NCI-H146 (cell line): Measurements from ENCODE around the gene NKX6-2.
"Not testable (repeated sequence)": the region's sequence is repeated elsewhere in the genome, so short reads cannot be mapped to it uniquely, and the experiment has no call there.

Experiments used
- DNase-seq: peaks from one replicate; lab custom pipeline; 2025; lab: John Stamatoyannopoulos, UW

The NKX6-2 gene

DNA sequence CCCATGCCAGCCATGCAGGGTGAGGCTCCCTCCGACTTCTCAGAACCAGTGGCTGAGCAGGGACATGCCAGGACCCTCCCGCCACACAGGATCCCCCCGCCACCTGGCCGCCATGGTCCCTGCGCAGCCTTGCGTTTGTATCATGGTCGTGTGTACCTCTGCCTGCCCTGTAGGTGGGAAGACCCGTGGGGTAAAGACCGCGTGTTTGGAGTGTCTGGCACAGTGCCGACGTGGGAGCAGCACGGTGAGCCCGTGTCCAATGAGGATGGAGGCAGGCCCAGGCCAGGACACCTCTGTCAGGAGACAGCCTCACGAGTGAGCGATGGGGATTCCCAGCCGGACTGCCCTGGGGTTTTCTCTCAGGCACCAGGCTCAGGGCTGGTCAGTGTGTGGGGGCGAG, 31.9 kb downstream of the NKX6-2 start:
- no peak for DNase-seq

DNA sequence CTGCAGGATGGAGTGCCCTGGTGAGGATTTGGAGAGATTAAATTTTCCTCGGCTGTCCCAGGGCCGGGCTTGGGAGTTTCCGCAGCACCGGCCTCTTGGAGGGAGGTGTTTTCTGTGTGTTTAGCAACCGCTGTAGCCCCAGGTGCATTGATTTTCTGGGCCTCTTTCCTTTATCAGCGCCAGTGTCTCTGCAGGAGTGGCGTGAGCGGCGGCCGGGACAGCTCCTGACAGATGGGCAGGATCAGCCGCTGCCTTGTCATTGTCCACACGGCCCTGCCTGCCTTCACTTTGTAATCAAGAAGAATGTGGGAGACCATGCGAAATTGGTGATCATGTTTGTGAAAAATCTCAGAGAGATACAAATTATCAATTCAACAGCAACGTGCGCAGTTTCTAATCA, 32.4 kb downstream of the NKX6-2 start:
- DNase-seq = no peak

DNA sequence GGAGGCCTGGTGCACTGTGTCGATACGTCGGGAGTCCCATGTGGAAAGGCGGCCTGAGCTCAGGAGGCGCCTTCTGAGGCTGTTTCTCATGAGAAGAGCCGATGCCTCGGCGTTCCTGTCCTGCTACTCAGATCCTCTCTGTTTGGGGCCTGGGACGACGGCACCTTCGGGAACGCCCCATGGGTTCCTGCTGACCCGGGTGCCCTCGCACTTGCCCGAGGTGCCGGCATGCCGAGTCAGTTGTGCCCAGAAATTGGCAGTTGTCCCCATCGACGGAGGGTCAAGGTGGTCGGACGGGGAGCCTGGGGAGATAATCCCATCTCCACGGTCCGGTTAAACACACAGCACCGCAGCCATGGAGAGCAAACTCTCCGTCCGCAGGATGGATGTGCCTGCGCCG, 33.0 kb downstream of the NKX6-2 start:
- DNase-seq = no peak

DNA sequence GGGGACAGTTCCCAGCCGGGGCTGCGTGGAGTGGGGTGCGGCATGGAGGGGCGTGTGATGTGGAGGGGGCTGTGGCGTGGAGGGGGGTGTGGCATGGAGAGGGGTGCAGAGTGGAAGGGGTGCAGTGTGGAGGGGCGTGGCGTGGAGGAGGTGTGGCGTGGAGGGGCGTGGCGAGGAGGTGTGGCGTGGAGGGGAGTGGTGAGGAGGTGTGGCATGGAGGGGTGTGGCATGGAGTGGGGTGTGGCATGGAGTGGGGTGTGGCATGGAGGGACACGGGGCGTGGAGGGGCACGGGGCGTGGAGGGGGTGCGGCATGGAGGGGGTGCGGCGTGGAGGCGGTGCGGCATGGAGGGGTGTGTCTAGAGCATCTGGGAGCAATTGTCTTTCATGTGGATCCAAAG, 33.6 kb downstream of the NKX6-2 start:
- DNase-seq = no peak

DNA sequence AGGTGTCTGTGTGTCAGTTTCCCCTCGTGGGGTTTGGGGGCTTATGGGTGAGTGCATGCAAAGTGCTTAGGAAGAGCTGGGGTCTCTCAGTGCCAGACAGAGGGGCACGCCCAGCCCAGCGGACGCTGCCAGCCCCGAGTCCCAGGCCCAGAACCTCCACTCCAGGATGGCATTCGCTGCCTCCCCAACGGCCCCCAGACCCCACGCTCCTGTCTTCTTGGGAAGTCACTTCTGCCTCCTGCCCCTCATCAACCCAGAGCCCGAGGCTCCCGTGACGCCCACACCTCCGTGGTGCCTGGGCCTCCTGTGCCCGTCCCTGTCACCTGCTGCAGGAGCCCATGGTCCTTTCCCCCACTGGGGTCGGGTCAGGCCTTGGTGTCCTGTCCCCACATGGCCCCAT, 35.0 kb downstream of the NKX6-2 start:
- DNase-seq = no peak

DNA sequence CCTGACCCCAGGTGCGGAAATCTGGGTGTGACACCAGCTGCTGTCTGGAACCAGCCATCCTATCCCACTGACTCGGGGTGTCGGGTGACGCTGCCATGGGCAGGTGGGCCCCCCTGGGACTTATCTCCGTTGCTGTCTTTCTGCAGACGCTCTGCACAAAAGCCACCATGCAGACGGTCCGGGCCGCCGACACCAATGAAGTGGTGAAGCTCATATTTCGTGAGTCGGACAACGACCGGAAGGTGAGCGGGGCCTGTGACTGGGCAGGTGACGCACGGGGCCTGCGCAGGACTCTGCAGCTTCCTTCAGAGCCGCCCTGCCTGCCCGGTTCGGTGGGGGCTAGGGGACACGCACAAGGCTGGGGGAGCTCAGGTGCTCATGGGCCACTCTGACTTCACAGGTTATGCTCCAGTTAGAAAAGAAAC, 36.6 kb downstream of the NKX6-2 start:
- no peak for DNase-seq

DNA sequence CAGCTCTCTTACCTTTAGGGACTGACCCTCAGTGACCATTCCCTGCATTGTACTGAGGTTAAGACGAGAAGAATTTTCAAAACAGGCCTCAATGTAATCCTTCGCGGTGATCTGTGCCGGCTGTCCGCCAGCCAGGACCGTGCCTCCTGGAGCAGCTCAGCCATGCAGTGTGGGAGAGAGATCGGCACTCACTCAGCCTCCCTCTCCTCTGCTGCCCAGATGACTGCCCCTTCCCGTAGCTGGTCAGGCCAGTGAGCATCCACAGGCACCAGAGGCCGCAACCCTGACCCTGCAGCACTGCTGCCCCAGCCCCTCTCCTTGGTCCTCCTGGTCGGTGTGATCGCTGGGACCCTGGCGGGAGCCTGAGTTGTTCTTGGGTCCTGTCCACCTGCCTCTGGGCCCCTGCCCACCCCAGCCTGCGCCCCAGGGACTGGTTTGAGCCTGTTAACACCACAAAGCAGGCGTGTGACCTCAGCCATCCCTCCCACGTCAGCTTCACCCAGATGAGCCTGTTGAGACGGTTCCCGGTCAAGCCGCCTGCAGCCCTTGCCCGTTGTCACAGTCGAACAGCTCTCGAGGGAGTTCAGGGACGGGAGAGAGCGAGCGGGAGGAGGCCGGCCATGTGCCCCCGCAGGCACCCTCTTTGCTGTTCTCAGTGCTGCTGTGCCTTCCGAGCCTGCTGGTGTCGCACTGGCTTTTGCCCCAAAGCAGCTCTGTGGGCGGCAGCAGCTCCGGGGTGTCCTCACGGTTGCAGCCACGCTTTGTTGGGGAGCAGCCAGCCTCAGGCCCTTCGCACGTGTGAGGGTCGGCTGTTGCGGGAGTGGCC, 37.2 kb downstream of the NKX6-2 start:
- DNase-seq = no peak

DNA sequence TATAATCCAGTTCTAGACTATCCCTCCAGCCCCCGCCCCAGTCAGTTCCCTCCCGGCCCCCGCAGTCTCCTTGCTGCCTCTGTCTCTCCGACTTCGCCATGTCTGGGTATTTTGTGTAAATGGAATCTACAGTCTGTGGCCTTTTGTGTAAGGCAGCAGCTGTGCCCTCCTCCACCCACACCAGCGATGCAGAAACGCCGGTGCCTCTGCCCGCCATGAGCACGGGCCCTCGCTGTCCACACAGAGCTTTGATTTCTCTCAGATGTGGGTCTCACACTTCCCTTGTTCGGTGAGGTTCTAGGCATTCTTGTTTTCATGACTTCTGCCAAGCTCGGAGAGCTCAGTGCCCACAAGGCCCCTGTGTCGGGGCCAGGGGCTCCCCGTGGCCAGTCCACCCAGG, 37.8 kb downstream of the NKX6-2 start:
- no peak for DNase-seq

DNA sequence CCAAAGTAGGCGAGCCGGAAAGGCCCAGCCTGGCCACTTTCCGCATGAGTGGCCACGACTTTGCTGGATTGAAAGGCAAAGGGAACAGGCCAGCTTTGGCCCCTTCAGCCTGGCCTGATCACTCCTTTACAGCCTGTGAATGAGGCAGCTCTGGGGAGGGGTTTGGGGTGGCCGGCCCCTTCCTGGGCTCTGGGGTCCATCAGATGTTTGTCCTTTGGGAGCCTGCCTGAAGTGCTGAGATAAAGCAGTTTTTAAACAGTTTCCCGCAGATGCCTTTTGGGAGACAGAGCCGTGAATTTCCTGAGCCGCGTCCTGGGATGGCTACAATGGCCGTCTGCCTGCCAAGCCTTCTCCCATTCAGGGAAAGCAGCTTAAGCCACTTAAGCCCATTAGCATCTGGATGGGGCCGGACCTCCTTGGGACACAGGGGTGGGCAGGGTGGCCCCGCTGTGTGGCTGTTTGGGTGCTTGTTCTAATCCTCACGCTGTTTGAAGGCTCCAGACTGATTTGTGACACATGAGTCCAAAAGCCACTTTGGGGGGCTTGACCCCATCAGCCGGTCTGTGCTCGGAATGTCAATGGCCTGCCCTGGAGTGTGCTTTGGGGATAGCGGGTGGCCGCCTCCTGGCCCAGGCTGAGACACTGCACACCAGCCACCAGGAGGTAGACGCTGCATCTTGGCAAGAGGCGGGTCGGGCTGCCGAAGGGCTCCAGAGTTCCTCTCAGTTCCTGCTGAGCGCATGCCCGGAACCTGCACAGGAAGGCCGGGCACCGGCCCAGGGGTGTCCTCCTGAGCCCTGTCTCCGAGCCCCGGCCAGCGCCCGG, 38.9 kb downstream of the NKX6-2 start:
- DNase-seq = no peak

DNA sequence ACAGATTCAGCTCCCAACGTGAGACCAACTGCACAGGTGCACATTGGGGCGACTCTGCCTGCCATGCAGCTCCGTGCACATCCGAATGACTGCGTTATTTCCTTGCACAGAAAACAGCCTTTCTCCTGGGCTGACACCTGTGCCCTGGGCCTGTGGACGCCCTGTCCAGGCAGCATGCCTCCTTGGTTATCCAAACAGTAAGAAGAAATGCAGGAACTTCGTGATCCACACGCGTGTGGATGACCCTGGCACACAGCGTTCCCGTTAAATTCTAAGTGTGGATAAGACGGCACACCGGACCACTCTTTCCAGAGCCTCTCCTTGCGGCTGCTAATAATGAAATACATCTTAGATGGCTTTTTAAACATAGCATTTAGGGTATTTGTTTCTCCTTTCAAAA, 39.6 kb downstream of the NKX6-2 start:
- no peak for DNase-seq

DNA sequence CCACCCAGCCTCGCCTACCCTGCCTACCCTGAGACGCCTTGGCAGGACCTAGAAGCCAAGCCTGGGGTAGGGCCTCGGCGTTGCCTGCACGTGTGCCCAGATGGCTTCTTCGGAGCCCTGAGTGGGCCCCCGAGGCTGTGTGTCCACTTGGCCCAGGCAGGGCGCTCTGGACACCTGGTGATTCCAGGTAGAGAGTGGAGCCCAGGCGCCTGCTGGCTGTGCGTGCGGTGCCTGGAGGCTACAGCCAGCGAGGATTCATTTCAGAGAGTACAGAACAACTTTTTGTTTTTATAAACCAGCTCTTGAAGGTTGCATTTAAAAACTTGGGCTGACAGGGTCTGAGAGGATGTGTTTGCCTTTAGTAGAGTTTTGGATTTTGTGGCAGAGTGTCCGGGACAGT, 40.0 kb downstream of the NKX6-2 start:
- DNase-seq = no peak

DNA sequence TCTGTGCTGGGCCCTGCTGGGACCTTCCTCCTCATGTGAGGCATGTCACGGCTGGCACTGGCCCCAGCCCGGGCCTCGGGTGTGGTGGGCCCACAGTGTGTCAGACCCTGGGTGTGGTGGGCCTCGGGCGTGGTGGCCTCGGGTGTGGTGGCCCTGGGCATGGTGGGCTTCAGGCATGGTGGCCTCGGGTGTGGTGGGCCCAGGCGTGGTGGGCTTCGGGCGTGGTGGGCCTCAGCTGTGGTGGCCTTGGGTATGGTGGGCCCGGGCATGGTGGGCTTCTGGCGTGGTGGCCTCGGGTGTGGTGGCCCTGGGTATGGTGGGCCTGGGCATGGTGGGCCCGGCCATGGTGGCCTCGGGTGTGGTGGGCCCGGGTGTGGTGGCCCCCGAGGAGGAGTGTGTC, 40.4 kb downstream of the NKX6-2 start:
- no peak for DNase-seq

DNA sequence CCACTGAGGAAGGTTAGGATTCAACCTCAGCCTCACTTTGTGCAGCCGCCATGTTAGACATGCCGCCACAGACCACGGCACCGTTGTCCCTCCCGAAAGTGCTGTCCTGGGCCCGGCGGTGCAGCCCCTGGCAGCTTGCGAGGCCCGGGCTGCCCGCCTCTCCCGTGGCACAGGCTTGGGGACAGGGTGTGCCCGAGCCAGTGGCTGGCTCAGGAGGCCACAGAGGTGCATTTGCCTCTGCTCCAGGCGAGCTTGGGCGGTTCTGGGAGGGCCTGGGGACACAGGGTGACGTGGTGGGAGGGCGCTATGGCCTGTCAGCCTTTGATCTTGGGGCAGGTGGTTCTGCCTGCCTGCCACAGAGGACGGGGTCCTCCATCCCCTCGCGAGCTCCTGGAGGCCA, 41.1 kb downstream of the NKX6-2 start:
- DNase-seq = no peak

DNA sequence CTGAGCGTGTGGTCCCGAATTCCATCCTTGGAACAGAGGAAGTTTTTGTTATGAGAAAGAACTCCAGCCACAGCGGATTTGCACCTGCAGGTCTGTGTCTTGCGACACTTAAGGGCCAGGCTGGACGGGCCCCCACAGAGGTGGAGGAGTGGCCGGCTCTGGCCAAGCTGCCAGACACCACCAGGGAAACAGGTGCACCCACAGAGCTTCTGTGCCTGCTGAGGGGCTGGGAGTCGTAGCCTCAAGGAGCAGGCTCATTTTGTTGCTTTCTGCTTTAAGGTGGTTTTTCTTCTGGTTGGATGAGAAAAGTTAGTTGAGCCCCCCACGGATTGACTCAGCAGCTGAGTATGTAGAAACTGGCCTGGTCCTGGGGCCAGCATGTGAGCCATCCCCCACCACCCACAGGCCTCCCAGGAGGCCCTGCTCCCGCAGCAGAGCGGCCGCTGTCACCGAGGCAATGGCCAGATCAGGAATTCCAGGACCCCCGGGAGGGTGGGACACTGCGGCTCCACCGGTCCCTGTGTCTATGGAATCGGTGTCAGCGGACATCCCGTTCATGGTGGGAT, 41.9 kb downstream of the NKX6-2 start:
- DNase-seq = no peak

DNA sequence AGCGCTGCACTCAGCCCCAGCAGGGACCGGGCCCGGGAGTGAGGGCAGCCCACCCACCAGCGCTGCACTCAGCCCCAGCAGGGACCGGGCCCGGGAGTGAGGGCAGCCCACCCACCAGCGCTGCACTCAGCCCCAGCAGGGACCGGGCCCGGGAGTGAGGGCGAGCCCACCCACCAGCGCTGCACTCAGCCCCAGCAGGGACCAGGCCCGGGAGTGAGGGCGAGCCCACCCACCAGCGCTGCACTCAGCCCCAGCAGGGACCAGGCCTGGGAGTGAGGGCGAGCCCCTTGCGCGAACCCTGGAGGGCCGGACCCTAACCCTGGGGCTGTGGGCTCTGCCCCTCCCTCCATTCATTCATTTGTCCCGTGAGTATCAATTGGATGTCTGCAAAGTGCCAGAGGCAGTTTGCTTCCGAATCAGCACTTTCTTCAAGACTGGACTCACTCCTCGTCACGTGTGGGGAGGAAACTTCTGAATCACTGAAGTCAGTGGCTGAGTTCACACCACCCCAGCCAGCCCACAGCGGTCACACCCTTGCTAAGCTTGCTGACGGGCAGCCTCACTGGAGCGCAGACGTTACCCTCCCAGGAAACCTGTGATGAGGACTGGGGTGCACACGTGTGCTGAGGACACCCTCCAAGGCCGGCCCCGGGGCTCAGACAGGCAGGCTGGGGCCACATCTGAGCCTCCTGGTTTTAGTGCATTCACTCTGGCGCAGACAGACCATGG, 42.6 kb downstream of the NKX6-2 start:
- not testable (repeated sequence) for DNase-seq

DNA sequence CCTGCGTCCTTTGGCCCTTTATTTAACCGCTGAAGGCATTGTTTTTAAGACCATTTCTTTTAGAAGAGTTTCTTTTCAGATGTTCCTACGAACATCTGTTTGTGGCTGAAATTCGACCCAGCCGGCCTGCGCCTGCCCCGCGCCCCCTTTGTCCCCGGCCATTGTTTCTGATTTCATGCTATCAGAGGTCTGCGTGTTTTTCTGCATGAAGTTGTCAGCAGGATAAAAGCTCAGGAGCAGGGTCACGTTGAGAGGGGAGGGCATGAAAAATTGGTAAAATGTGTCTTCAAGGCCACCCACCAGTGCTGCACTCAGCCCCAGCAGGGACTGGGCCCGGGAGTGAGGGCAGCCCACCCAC, 43.1 kb downstream of the NKX6-2 start:
- DNase-seq = no peak

DNA sequence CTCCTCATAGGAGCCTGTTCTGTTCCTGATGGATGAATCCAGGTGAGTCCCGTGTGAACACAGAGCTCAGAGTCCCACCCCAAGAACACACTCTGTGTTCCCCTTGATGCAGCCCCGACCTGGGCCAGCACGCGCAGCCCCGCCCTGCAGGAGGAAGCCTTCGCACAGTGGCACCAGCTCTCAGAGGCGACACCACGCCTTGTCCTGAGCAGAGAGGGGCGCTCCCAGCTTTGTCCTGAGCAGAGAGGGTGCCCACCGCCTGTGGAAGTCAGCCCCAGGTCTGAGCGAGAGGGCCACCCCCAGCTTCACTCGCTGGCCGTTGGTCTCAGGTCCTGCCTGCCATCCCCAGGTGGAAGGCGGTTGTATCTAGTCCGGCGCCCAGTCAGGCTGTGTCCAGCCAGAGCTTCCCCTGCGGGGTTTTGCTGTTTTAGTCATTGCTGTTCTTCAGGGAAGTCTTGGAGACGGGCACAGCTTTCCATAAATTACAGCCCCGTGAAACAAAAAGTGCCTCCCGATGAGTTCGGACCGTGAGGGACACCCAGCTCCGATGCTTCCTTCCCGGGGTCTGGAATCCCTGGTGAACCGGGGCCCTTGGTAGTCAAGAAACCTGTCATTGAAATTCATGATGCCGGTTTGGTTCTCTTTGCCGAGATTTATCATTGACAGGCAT, 43.6 kb downstream of the NKX6-2 start:
- DNase-seq = no peak

DNA sequence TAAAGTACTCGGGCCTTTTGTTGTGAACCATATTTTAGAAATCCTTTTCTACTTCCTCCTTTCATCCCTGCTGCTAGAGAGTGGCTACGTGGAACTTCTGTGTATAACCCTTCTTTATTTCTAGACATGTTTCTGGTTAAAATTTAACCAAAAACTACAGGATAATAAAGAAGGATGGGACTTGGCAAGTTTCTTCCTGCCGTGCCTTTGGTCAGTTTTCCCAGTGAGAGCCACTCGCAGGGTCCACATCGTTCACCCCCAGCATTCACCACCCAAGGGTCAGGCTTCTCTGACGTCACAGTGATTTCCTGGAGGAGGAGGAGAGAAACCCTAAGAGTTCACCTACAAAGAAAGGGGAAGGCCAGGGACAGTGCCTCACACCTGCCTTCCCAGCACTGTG, 45.4 kb downstream of the NKX6-2 start:
- no peak for DNase-seq

DNA sequence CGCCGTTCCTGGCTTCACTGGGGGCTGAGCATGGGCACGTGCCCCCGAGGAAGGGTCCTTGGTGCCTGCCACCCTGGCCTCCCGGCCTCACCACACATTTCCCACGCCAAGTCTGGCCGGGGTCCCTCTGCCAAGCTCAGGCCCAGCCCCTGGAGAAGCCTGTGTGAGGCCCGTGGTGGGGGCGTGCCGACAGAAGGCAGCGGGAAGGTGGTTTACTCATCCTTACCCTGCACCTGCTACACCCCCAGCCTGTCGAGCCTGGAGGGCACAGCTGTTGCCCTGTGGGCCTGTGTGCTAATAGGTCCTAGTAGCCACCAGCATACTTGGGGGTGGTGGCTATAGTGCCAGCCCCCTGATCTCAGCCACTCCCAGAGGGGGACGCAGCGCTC, 46.7 kb downstream of the NKX6-2 start:
- DNase-seq = no peak

DNA sequence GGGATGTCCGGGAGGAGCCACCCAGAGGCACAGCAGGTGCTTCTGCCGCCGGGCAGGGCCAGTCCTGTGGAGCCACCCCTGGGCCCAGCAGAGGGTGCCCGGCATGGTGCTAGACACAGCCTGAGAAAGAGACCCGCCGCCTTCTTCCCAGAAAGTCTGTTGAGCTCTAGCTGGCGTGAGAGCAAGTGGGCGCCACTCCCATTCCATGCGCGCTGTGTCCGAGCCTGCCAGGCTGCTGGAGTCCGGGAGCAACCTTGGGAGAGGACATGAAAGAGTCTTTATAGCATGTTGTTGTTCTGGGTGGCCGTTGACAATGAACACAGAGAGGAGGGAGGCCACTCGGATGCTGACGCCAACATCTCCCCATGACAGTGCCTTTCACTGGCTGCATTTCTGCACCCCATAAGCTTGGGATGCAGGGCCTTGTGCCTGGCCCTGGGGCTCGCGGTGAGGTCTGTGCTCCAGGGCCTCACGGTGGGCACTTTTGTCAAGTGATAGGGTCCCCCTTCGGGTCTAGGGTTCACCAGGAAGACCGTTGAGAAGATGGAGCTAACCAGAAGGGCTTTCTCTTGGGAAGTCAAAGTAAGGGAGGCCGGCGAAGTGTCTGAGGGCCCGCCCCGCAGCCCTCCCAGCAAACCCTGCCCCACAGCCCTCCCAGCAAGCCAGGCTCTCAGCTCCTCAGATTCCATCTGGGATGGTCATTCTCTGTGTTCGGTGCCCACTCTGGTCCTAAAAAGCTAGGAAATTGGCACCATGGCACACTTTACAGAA, 47.3 kb downstream of the NKX6-2 start:
- DNase-seq = no peak

DNA sequence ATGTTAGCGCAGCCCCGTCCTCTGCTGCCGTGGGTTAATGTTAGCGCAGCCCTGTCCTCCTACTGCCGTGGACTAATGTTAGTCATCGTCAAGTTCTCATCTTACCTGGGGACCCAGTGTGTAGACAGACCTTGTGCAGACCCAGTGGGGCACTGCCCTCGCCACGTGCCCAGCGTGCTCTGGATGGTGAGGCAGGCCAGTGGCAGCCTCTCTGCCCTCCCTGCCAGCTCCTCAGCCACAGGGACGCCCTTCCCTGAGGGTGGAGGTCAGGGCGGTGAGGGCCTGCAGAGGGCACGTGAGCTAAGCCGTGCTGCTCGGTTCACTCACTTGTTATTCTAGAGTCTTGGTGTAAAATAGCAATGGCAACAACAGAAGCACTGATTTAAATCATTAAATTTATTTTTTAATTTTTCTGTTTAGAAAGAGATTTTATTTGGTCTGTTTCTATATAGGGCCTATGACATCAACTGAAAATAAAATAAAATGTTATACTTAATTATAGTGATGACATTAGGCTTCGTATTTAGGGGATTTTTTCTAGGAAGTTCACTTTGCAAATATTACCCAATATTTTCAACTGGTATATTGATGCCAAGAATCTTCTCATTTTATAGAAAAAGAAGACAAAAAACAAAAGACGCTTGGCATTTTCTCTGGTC, 48.4 kb downstream of the NKX6-2 start:
- no peak for DNase-seq
